ENCODE results near the gene SMARCC2. TPM values are rescaled to one million over a fixed set of nuclear protein-coding genes. Genes with fewer than 3 reads are reported as not detected.

The SMARCC2 gene
- total and polyA plus RNA-seq, 2 of the 13 experiments (the other 11 are each of a cell fraction or from before 2014, with no cell fraction given) = 21.3 to 24.1 TPM

DNA sequence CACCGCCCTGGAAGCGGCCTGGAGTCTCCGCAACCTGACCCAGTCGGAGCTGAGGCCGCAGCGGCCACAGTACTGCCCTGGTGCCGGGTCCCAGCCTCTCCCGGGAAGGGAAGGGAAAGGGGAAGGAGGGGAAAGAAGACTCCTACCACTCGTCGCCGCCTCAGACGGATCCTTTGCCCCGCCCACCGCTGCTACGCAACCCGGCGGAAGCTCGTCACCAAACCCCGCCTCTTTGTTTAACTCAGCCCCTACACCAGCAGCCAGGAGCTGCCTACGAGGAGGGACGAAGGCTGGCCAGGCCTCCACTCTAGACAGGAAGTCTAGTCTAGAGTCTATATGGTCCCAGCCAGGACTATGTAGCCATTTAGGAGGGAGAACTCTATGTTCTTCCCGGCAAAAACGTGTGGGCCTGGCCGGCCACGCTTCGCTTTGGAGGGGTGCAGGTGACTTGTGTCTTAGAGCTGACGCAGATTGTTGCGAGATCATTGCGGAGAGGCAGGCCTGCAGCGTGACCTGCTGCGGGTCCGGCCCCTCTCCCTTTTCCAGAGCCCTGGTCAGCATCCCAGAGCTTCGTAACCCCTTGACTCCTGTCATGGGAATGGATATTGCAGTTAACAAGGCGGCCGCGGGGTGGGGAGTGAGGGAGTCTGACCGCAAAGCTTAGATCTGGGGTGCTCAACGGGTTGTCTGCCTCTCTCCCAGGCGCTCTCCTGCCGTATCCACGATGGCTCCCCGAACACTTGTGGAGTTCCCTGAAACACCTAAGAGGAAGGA, 32.7 kb upstream of the SMARCC2 start, which contains the start of gene RNF41 (continued):
- TF ChIP-seq, protein P1, sequence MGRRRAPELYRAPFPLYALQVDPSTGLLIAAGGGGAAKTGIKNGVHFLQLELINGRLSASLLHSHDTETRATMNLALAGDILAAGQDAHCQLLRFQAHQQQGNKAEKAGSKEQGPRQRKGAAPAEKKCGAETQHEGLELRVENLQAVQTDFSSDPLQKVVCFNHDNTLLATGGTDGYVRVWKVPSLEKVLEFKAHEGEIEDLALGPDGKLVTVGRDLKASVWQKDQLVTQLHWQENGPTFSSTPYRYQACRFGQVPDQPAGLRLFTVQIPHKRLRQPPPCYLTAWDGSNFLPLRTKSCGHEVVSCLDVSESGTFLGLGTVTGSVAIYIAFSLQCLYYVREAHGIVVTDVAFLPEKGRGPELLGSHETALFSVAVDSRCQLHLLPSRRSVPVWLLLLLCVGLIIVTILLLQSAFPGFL (CRISPR knock-in tag; IDR thresholded peaks at IDR 0.05) = no peak
- TF ChIP-seq POLR2A (IDR thresholded peaks at IDR 0.05; ENCODE audit: insufficient read depth in 1 of 2, low read depth in 2 of 2, low read length in 2 of 2) = peak; percentile 80 to 85
- TF ChIP-seq ZNF17 (CRISPR knock-in tag; IDR thresholded peaks at IDR 0.05) = no peak
- TF ChIP-seq, protein P2, sequence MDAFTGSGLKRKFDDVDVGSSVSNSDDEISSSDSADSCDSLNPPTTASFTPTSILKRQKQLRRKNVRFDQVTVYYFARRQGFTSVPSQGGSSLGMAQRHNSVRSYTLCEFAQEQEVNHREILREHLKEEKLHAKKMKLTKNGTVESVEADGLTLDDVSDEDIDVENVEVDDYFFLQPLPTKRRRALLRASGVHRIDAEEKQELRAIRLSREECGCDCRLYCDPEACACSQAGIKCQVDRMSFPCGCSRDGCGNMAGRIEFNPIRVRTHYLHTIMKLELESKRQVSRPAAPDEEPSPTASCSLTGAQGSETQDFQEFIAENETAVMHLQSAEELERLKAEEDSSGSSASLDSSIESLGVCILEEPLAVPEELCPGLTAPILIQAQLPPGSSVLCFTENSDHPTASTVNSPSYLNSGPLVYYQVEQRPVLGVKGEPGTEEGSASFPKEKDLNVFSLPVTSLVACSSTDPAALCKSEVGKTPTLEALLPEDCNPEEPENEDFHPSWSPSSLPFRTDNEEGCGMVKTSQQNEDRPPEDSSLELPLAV (CRISPR knock-in tag; conservative IDR thresholded peaks at IDR 0.05; ENCODE audit: low read depth) = no peak
- no peak for TF ChIP-seq ZNF432 (CRISPR knock-in tag; IDR thresholded peaks at IDR 0.05; ENCODE audit: borderline replicate concordance)
- TF ChIP-seq BORCS8-MEF2B (CRISPR knock-in tag; IDR thresholded peaks at IDR 0.05) = no peak
- 0 out of 2 replicates have a peak, but pooled peaks have one; percentile 39 for TF ChIP-seq GZF1 (CRISPR knock-in tag; IDR thresholded peaks at IDR 0.05)
- peak; percentile 81 for TF ChIP-seq PHF5A (CRISPR knock-in tag; IDR thresholded peaks at IDR 0.05; ENCODE audit: low read depth, unreplicated experiment)
- no peak; the same call in 1 of the 2 replicates for TF ChIP-seq ZNF547 (CRISPR knock-in tag; IDR thresholded peaks at IDR 0.05)
- peak; percentile 30; the same call in 1 of the 2 replicates for TF ChIP-seq KDM4B (CRISPR knock-in tag; IDR thresholded peaks at IDR 0.05)
- no peak for TF ChIP-seq CEBPB (IDR thresholded peaks at IDR 0.05; ENCODE audit: borderline replicate concordance, low read depth, low read length)
- TF ChIP-seq, protein P3, sequence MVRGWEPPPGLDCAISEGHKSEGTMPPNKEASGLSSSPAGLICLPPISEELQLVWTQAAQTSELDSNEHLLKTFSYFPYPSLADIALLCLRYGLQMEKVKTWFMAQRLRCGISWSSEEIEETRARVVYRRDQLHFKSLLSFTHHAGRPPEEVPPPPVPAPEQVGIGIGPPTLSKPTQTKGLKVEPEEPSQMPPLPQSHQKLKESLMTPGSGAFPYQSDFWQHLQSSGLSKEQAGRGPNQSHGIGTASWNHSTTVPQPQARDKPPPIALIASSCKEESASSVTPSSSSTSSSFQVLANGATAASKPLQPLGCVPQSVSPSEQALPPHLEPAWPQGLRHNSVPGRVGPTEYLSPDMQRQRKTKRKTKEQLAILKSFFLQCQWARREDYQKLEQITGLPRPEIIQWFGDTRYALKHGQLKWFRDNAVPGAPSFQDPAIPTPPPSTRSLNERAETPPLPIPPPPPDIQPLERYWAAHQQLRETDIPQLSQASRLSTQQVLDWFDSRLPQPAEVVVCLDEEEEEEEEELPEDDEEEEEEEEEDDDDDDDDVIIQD (CRISPR knock-in tag; IDR thresholded peaks at IDR 0.05; ENCODE audit: low read depth) = no peak; the same call in 1 of the 2 replicates
- peak; percentile 77; the same call in 1 of the 2 replicates for TF ChIP-seq ZNF563 (CRISPR knock-in tag; IDR thresholded peaks at IDR 0.05)
- TF ChIP-seq TOE1 (CRISPR knock-in tag; IDR thresholded peaks at IDR 0.05) = no peak
- TF ChIP-seq SMAD3 (CRISPR knock-in tag; IDR thresholded peaks at IDR 0.05) = no peak
- peak; percentile 94; the same call in 1 of the 2 replicates for TF ChIP-seq ZNF33B (CRISPR knock-in tag; IDR thresholded peaks at IDR 0.05)
- TF ChIP-seq PPARG (CRISPR knock-in tag; conservative IDR thresholded peaks at IDR 0.05) = peak; percentile 27; the same call in 1 of the 2 replicates
- TF ChIP-seq YY1 (IDR thresholded peaks at IDR 0.05; ENCODE audit: insufficient read depth, insufficient replicate concordance, low read depth, low read length) = peak; percentile 45
- TF ChIP-seq ZNF557 (CRISPR knock-in tag; IDR thresholded peaks at IDR 0.05) = 0 out of 2 replicates have a peak, but pooled peaks have one; percentile 48
- TF ChIP-seq, protein P4, sequence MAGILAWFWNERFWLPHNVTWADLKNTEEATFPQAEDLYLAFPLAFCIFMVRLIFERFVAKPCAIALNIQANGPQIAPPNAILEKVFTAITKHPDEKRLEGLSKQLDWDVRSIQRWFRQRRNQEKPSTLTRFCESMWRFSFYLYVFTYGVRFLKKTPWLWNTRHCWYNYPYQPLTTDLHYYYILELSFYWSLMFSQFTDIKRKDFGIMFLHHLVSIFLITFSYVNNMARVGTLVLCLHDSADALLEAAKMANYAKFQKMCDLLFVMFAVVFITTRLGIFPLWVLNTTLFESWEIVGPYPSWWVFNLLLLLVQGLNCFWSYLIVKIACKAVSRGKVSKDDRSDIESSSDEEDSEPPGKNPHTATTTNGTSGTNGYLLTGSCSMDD (CRISPR knock-in tag; IDR thresholded peaks at IDR 0.05) = no peak
- TF ChIP-seq, protein P5, sequence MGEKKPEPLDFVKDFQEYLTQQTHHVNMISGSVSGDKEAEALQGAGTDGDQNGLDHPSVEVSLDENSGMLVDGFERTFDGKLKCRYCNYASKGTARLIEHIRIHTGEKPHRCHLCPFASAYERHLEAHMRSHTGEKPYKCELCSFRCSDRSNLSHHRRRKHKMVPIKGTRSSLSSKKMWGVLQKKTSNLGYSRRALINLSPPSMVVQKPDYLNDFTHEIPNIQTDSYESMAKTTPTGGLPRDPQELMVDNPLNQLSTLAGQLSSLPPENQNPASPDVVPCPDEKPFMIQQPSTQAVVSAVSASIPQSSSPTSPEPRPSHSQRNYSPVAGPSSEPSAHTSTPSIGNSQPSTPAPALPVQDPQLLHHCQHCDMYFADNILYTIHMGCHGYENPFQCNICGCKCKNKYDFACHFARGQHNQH (CRISPR knock-in tag; IDR thresholded peaks at IDR 0.05) = peak; percentile 85
- peak; percentile 79 for TF ChIP-seq SP2 (CRISPR knock-in tag; IDR thresholded peaks at IDR 0.05)
- TF ChIP-seq ZNF75D (CRISPR knock-in tag; IDR thresholded peaks at IDR 0.05; ENCODE audit: borderline replicate concordance) = no peak
